Memory B cell (primary cell): ENCODE data around the gene GLIS2.
A peak's percentile ranks its signal among the peaks of the same experiment; 100 is the strongest.

Experiments used
- ATAC-seq: fragments of 150-1000 bp; cut with Tn5 transposase; 2 replicates; pipeline ENCODE4 v1.10.0; 2021; ENCODE audit warnings: low read depth, mild to moderate bottlenecking, moderate library complexity
- DNase-seq, 2 donors: peaks; one replicate each; pipeline ENCODE4 v3.0.0; 2022; ENCODE audit warnings: low spot score in 2 of 2
- H3K27ac Mint-ChIP-seq: one replicate; pipeline ENCODE4 v1.8.0; 2022; ENCODE audit warnings: mild to moderate bottlenecking, moderate library complexity, mixed read lengths
- H3K27me3 Mint-ChIP-seq: one replicate; pipeline ENCODE4 v1.8.0; 2022; ENCODE audit warnings: mixed read lengths
- H3K36me3 Mint-ChIP-seq: one replicate; pipeline ENCODE4 v1.8.0; 2022; ENCODE audit warnings: mild to moderate bottlenecking, mixed read lengths
- H3K4me1 Mint-ChIP-seq: one replicate; pipeline ENCODE4 v1.8.0; 2022; ENCODE audit warnings: mixed read lengths
- H3K4me3 Mint-ChIP-seq: one replicate; pipeline ENCODE4 v1.8.0; 2022; ENCODE audit warnings: mild to moderate bottlenecking, moderate library complexity, mixed read lengths
- H3K9me3 Mint-ChIP-seq: one replicate; pipeline ENCODE4 v1.8.0; 2022; ENCODE audit warnings: mixed read lengths

Gene GLIS2

DNA sequence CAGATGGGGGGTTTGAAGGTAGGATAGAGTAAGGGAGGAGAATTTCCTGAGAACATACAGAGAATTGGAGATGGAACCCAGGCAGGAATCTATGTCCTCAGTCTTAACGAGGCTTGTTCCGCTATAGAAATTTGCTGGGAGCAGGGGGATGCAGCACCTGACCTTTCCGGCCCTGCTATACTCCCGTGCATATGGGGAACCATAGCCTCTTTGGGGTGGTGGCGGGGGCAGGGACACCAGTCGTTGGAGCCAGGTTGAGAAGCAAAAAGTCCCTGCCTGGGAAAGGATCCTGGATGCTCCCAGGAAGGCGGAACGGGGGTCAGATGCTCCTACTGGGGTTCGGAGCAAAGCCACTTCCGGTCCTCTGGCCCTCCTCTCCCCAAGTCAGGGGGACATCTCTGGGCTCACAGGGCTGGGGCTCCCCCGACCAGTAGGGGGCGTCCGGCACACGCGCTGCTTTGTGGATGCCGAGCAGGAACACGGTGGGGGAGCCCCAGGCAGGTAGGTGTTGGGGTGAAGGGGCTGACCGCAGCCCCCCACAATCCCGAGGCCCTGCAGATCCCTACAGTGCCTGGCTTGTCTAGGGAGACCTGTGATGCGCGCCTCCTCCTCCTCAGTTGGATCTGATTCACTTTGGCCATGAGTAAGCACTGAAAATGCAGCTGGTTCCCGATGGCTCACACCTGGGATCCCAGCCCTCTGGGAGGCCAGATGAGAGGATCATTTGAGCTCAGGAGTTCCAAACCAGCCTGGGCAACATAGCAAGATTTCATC lies 27.5 kb upstream of the GLIS2 start:
- no peak overlapping the region for H3K27ac Mint-ChIP-seq
- ATAC-seq (peak; percentile 99), DNase-seq (peak; percentile 85 to 90)
- H3K36me3 Mint-ChIP-seq: peaks cover 2% of the 10 kb centered on the region
- H3K4me1 Mint-ChIP-seq: peaks cover 11% of the 10 kb centered on the region
- no peaks in the 10 kb centered on the region for H3K9me3 Mint-ChIP-seq
- H3K27me3 Mint-ChIP-seq: peaks cover 26% of the 10 kb centered on the region
- H3K4me3 Mint-ChIP-seq: peak overlapping the region; percentile 39

DNA sequence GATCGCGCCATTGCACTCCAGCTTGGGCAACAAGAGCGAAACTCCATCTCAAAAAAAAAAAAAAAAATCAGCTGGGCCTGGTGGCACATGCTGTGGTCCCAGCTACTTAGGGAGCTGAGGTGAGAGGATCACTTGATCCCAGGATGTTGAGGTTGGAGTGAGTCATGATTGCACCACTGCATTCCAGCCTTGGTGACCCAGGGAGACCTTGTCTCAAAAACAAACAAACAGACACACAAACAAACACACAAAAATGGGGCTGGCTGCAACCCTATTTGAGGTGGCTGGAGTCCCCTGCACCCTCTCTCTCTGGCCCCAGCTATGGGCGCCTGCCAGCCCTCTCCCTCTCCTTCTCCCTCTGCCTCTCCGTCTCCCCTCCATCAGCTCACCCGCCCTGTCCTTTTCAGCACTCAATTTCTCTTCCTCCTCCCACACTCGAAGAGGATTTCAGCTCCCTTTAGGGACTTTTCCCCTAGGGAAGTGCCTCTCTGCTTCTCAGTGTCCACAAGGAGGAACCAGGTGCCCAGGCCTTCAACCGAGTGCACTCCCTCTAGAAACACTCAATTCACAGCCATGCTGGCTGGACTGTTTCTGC lies 25.5 kb upstream of the GLIS2 start:
- H3K4me1 Mint-ChIP-seq: peaks cover 8% of the 10 kb centered on the region
- H3K4me3 Mint-ChIP-seq: no peak overlapping the region
- peaks cover 2% of the 10 kb centered on the region for H3K36me3 Mint-ChIP-seq
- no peak overlapping the region for H3K27ac Mint-ChIP-seq
- DNase-seq (no peak), ATAC-seq (no peak)
- H3K27me3 Mint-ChIP-seq: peaks cover 17% of the 10 kb centered on the region
- H3K9me3 Mint-ChIP-seq: no peaks in the 10 kb centered on the region

DNA sequence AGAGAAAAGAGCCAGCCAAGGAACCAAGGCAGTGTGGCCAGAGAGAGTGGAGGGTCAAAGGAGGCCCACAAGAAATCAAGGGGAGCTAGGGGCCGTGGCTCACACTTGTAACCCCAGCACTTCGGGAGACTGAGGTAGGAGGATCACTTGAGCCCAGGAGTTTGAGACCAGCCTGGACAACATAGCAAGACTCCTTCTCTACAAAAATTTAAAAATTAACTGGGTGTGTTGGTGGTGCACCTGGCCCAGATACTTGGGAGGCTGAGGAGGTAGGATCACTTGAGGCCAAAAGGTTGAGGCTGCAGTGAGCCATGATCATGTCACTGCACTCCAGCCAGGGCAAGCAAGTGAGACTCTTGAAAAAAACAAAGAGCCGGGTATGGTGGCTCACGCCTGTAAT lies 24.2 kb upstream of the GLIS2 start:
- Mint-ChIP-seq H3K27me3 (peaks cover 13% of the 10 kb centered on the region), H3K4me1 (peaks cover 8% of the 10 kb centered on the region), H3K4me3 (no peak overlapping the region), H3K27ac (no peak overlapping the region), H3K9me3 (no peaks in the 10 kb centered on the region), H3K36me3 (peaks cover 2% of the 10 kb centered on the region)
- DNase-seq (no peak), ATAC-seq (no peak)

DNA sequence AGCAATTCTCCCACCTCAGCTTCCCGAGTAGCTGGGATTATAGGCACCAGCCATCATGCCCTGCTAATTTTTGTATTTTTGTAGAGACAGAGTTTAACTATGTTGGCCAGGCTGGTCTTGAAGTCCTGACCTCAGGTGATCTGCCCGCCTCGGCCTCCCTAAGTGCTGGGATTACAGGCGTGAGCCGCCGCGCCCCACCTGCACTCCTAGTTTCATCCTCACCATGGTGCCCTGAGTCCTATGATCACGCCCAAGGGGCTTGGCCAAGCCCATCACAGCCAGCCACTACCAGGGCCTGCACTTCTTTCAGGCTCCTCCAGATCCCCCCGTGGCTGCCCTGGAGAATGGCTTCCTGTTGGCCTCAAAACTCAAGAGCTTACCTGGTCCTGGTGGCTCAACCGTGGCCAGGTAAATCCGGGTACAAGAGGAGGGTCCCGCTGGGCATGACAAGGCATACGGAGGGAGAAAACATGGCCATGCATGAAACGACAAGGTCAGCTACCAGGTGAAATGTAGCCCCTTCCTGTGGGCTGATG lies 22.6 kb upstream of the GLIS2 start:
- peaks cover 2% of the 10 kb centered on the region for H3K36me3 Mint-ChIP-seq
- no peak overlapping the region for H3K4me3 Mint-ChIP-seq
- peaks cover 10% of the 10 kb centered on the region for H3K27me3 Mint-ChIP-seq
- H3K27ac Mint-ChIP-seq: no peak overlapping the region
- H3K4me1 Mint-ChIP-seq: peaks cover 3% of the 10 kb centered on the region
- H3K9me3 Mint-ChIP-seq: no peaks in the 10 kb centered on the region
- DNase-seq (no peak), ATAC-seq (no peak)

GRCh38 chr16:4293822-4294457 lies 21.9 kb upstream of the GLIS2 start:
- H3K27me3 Mint-ChIP-seq: peaks cover 10% of the 10 kb centered on the region
- DNase-seq (no peak), ATAC-seq (no peak)
- H3K4me3 Mint-ChIP-seq: no peak overlapping the region
- peaks cover 2% of the 10 kb centered on the region for H3K36me3 Mint-ChIP-seq
- no peaks in the 10 kb centered on the region for H3K9me3 Mint-ChIP-seq
- no peaks in the 10 kb centered on the region for H3K4me1 Mint-ChIP-seq
- H3K27ac Mint-ChIP-seq: no peak overlapping the region

DNA sequence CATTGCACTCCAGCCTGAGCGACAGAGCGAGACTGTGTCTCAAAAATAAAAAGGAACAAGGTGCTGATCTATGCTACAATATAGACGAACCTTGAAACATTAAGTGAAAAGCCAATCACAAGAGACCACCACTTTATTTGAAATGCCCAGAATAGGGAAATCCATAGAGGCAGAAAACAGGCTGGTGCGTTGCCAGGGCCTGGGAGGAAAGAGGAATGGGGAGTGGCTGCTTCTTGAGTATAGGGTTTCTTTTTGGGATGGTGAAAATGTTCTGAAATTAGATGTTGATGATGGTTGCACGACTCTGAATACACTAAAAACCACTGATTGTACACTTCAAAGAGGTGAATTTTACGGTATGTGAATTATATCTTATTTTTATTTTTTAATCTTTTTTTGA lies 20.3 kb upstream of the GLIS2 start:
- H3K27ac Mint-ChIP-seq: peak overlapping the region; percentile 49
- ATAC-seq (no peak), DNase-seq (no peak)
- H3K9me3 Mint-ChIP-seq: no peaks in the 10 kb centered on the region
- H3K4me3 Mint-ChIP-seq: no peak overlapping the region
- peaks cover 8% of the 10 kb centered on the region for H3K27me3 Mint-ChIP-seq
- H3K36me3 Mint-ChIP-seq: peaks cover 2% of the 10 kb centered on the region
- no peaks in the 10 kb centered on the region for H3K4me1 Mint-ChIP-seq

- Mint-ChIP-seq H3K9me3 (no peaks in the 10 kb centered on the region), H3K27ac (no peak overlapping the region), H3K36me3 (no peaks in the 10 kb centered on the region), H3K4me1 (no peaks in the 10 kb centered on the region), H3K27me3 (peaks cover 3% of the 10 kb centered on the region), H3K4me3 (no peak overlapping the region)
- DNase-seq (no peak), ATAC-seq (no peak)
Observed at GRCh38 chr16:4297480-4297879, 18.4 kb upstream of the GLIS2 start.

DNA sequence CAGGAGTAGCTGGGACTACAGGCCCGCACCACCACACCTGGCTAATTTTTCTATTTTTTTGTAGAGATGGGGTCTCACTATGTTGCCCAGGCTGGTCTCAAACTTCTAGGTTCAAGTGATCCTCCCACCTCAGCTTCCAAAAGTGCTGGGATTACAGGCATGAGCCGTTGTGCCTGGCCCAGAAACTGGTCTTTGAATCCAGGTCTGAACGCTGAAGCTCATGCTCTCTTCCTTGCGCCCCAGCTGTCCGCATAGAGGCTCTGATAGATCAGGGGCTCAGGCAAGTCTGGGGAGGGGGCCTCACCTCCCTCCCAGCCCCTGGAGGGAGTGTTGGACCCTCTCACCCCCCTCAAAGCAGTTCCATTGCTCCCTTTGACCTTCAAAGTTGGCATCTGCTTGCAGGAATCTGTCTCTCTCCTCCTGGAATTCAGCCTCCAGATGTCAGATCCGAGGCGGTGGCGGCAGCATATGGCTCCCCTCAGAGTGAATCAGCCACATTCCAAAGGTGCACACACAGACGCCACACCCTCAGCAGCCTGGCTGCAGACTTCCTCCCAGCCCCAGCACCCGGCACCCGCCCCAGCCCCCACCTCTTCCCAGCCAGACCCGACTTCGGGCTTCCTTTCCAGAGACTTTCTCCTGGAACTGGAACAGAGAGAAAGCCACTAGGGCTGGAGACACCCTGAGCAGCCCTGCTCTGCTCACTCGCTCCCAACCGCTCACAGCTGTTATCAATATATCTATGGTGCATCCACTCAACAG lies 16.9 kb upstream of the GLIS2 start:
- no peaks in the 10 kb centered on the region for H3K4me1 Mint-ChIP-seq
- H3K9me3 Mint-ChIP-seq: no peaks in the 10 kb centered on the region
- no peaks in the 10 kb centered on the region for H3K36me3 Mint-ChIP-seq
- no peaks in the 10 kb centered on the region for H3K27me3 Mint-ChIP-seq
- ATAC-seq: no peak
- no peak overlapping the region for H3K27ac Mint-ChIP-seq
- DNase-seq: no peak
- H3K4me3 Mint-ChIP-seq: no peak overlapping the region

DNA sequence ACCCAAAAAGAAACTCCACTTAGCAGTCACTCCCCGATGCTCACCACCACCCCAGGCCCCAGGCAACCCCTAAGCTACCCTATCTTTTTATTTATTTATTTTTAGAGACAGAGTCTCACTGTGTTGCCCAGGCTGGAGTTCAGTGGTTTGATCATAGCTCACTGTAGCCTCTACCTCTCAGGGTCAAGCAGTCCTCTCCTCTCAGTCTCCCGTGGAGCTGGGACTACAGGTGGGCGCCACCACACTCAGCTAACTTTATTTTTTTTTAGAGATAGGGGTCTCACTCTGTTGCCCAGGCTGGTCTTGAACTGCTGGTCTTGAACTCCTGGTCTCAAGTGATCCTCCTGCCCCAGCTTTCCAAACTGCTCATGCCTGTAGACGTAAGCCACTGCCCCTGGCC lies 14.7 kb upstream of the GLIS2 start:
- H3K9me3 Mint-ChIP-seq: no peaks in the 10 kb centered on the region
- no peak overlapping the region for H3K4me3 Mint-ChIP-seq
- no peak overlapping the region for H3K27ac Mint-ChIP-seq
- H3K4me1 Mint-ChIP-seq: peaks cover 2% of the 10 kb centered on the region
- no peaks in the 10 kb centered on the region for H3K27me3 Mint-ChIP-seq
- no peak for ATAC-seq
- H3K36me3 Mint-ChIP-seq: no peaks in the 10 kb centered on the region
- no peak for DNase-seq

GRCh38 chr16:4301968-4302367 lies 13.9 kb upstream of the GLIS2 start:
- Mint-ChIP-seq H3K27me3 (no peaks in the 10 kb centered on the region), H3K27ac (no peak overlapping the region), H3K4me3 (no peak overlapping the region), H3K36me3 (no peaks in the 10 kb centered on the region), H3K9me3 (no peaks in the 10 kb centered on the region), H3K4me1 (peaks cover 9% of the 10 kb centered on the region)
- DNase-seq: no peak
- no peak for ATAC-seq

- no peak for DNase-seq
- no peaks in the 10 kb centered on the region for H3K9me3 Mint-ChIP-seq
- ATAC-seq: no peak
- H3K4me1 Mint-ChIP-seq: peaks cover 13% of the 10 kb centered on the region
- no peaks in the 10 kb centered on the region for H3K27me3 Mint-ChIP-seq
- no peak overlapping the region for H3K27ac Mint-ChIP-seq
- no peaks in the 10 kb centered on the region for H3K36me3 Mint-ChIP-seq
- H3K4me3 Mint-ChIP-seq: no peak overlapping the region
Observed at GRCh38 chr16:4303973-4304372, 11.9 kb upstream of the GLIS2 start.

- H3K36me3 Mint-ChIP-seq: no peaks in the 10 kb centered on the region
- H3K4me1 Mint-ChIP-seq: peaks cover 13% of the 10 kb centered on the region
- ATAC-seq: peak; percentile 8
- no peak for DNase-seq
- no peaks in the 10 kb centered on the region for H3K27me3 Mint-ChIP-seq
- H3K27ac Mint-ChIP-seq: peak overlapping the region; percentile 96
- peak overlapping the region; percentile 90 for H3K4me3 Mint-ChIP-seq
- no peaks in the 10 kb centered on the region for H3K9me3 Mint-ChIP-seq
Observed at GRCh38 chr16:4306470-4307214, 9.2 kb upstream of the GLIS2 start.

GRCh38 chr16:4307215-4308037 lies 8.4 kb upstream of the GLIS2 start:
- peak; percentile 87 for ATAC-seq
- peaks cover 13% of the 10 kb centered on the region for H3K4me1 Mint-ChIP-seq
- peak; percentile 94 to 99 for DNase-seq
- H3K9me3 Mint-ChIP-seq: no peaks in the 10 kb centered on the region
- peak overlapping the region; percentile 96 for H3K27ac Mint-ChIP-seq
- no peaks in the 10 kb centered on the region for H3K36me3 Mint-ChIP-seq
- no peaks in the 10 kb centered on the region for H3K27me3 Mint-ChIP-seq
- H3K4me3 Mint-ChIP-seq: peak overlapping the region; percentile 90
